Measurements from ENCODE around the gene NEU1.
"Not testable (repeated sequence)": the region's sequence is repeated elsewhere in the genome, so short reads cannot be mapped to it uniquely, and the experiment has no call there.

The NEU1 gene

GRCh38 chr6:31874084-31874670, 11.6 kb upstream of the NEU1 start:
- no peak for DNase-seq (ENCODE audit: low read depth)

DNA sequence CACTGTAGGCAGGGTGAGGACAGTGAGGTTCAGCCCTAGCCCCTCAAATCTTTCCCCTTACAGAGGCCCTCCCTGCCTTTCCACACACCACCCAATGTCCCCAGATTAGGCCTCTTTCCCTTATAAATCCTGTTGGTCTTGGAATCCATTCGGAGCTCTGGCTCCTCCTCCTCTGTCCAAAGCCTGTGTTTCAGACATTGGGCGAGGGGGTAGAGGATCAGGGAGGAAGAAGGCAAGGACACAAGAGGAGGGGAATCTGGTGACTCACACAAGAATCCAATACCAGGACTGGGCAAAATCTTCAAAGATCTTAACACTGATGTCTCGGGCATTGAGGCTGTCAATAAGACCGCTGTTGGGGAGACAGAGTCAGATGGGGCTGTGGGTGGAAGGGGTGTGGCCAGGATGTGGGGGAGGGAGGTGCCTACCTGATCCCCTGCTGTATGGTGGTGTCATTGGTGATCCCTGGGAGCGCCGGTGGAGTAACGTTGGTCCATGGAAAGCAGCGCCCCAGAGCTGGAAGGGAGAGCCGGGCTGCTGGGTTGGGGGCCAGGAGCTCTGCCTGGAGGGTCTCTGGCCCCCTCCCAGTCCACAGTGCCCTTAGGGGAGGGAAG, 8.5 kb upstream of the NEU1 start:
- DNase-seq (ENCODE audit: low read depth), result no peak

- DNase-seq (ENCODE audit: low read depth), result no peak
These were observed 7.8 kb upstream of the NEU1 start for GRCh38 chr6:31870385-31870921.

DNA sequence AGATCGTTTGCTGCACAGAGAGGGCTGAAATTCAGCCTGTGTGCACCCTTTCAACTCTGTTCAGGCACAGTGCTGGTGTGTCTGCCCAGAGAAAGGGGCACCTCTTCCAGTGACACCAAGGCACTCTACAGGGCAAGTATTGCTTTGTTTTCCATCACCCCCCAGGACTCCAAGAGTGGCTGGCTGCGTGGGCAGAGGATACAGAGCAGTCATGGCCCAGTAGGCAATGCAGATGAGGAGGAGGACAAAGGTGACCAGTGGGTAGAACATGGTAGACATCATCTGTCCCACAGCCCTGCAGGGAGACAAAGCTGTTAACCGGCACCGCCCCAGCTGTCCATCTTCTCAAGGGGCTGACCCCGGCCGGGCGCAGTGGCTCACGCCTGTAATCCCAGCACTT, 6.7 kb upstream of the NEU1 start:
- no peak for DNase-seq (ENCODE audit: low read depth)

- not testable (repeated sequence) for DNase-seq (ENCODE audit: low read depth)
These were observed 6.0 kb upstream of the NEU1 start for GRCh38 chr6:31868658-31868971.

GRCh38 chr6:31865205-31866118, 2.8 kb upstream of the NEU1 start:
- DNase-seq (ENCODE audit: low read depth), result no peak

- no peak for DNase-seq (ENCODE audit: low read depth)
These were observed 2.2 kb upstream of the NEU1 start for GRCh38 chr6:31864818-31865204.

DNA sequence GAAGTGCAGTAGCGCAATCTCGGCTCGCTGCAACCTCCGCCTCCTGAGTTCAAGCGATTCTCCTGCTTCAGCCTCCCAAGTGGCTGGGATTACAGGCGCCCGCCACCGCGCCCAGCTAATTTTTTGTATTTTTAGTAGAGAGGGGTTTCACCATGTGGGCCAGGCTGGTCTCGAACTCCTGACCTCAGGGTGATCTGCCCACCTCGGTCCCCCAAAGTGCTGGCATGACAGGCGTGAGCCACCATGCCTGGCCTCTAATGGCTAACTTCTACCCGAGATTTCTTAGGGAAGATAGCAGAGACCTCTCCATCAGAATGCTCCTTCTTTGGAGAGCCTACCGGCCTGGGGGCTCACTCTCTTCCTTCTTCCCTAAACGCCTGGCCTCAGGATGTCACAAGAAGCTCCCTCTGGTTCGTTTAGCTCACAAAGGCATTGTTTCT, 1.5 kb upstream of the NEU1 start:
- not testable (repeated sequence) for DNase-seq (ENCODE audit: low read depth)

GRCh38 chr6:31861919-31862343, 690 bp downstream of the NEU1 start:
- DNase-seq (ENCODE audit: low read depth), result no peak

GRCh38 chr6:31861150-31861549, 1.5 kb downstream of the NEU1 start:
- no peak for DNase-seq (ENCODE audit: low read depth)

- DNase-seq (ENCODE audit: low read depth), result no peak
These were observed 2.3 kb downstream of the NEU1 start for GRCh38 chr6:31860349-31860748.

DNA sequence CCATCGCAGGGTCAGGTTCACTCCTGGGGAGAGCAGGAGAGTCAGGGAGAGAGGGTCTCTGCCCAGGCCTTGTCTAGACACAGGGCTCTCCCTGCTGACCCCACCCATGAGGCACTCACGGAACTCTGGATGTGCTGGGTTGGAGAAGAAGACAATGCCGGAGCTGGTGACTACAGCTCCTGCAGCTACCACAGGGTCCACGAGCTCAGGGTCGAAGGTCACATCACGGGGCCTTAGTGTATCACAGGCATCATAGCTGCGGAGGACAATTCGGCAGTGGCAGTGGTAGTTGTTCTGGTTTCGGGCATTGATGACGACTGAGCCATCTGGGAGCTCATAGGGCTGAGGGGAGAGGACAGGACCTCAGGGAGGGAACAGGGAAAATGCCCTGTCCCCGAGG, 2.7 kb downstream of the NEU1 start:
- DNase-seq (ENCODE audit: low read depth), result no peak

- no peak for DNase-seq (ENCODE audit: low read depth)
These were observed 3.9 kb downstream of the NEU1 start for GRCh38 chr6:31858707-31859106.

DNA sequence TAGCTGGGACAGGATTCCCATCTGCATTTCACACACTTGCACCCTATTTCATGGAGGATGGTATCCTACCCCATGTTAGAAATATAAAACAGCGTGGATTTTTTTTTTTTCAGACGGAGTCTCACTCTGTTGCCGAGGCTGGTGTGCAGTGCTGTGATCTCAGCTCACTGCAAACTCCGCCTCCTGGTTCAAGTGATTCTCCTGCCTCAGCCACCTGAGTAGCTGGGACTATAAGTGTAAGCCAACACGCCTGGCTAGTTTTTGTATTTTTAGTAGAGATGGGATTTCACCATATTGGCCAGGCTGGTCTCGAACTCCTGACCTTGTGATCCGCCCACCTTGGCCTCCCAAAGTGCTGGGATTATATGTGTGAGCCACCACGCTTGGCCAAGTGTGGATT, 4.8 kb downstream of the NEU1 start:
- not testable (repeated sequence) for DNase-seq (ENCODE audit: low read depth)

GRCh38 chr6:31851980-31852718, 10.5 kb downstream of the NEU1 start:
- not testable (repeated sequence) for DNase-seq (ENCODE audit: low read depth)

GRCh38 chr6:31851485-31851832, 11.2 kb downstream of the NEU1 start:
- DNase-seq (ENCODE audit: low read depth), result no peak

GRCh38 chr6:31850765-31851484, 11.7 kb downstream of the NEU1 start:
- DNase-seq (ENCODE audit: low read depth), result no peak

DNA sequence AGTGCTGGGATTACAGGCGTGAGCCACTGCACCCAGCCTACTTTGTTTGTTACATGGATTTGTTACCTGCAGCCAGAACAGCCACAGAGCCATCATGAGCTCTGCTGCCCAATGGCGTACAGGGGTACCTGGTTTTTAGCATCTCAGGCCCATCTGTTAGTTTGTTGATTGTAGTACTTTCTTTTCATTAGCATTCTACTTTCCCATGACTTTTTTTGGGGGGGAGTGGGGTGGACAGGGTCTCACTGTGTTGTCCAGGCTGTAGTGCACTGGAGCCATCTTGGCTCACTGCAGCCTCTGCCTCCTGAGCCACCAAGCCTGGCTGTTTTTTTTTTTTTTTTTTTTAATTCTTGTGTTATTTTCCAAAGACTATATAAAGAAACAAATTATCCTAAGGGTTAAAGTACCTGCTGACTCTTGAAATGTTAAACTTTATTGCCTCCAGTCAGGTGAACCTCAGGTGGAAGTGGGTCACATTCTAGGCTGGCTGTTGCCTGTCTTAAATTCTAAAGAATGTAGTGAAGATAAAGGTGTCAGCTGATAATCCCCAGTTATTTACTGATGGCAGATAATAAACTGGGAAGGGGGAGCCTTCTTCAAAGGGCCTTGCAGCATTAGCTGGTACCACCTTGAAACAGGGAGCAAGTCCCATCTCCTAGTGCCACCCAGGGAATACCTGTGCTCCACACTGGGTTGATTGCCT, 15.2 kb downstream of the NEU1 start:
- DNase-seq (ENCODE audit: low read depth), result no peak

DNA sequence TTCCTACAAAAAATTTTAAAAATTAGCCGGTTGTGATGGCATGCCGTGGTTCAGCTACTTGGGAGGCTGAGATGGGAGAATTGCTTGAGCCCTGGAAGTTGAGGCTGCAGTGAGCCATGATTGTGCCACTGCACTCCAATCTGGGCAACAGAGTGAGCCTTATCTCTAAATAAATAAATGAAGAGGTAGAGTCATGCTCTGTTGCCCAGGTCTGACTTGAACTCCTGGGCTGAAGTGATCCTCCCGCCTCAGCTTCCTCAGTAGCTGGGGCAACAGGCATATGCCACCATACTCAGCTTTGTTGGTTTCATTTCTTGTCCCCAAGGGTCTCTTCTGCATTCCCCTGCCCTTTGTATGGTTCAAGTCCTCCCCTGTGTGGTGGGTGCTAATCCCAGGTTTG, 18.1 kb downstream of the NEU1 start:
- no peak for DNase-seq (ENCODE audit: low read depth)

DNA sequence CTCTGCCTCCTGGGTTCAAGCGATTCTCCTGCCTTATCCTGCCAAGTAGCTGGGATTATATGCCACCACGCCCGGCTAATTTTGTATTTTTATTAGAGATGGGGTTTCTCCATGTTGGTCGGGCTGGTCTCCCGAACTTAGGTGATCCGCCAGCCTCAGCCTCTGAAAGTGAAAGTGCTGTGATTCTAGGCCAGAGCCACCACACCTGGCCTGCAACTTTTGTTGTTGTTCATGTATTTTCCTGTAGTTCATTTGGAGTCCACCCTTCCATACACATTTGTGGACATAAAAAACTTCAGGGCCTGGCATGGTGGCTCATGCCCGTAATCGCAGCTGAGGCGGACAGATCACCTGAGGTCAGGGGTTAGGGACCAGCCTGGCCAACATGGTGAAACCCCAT, 20.6 kb downstream of the NEU1 start:
- no peak for DNase-seq (ENCODE audit: low read depth)

DNA sequence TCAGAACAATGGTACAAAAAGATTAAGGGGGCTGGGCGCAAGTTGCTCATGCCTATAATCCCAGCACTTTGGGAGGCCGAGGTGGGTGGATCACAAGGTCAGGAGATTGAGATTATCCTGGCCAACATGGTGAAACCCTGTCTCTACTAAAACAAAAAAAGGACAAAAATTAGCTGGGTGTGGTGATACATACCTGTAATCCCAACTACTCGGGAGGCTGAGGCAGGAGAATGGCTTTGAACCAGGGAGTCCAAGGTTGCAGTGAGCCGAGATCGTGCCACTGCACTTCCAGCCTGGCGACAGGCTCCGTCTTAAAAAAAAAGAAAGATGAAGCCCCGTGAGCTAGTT, 22.9 kb downstream of the NEU1 start:
- not testable (repeated sequence) for DNase-seq (ENCODE audit: low read depth)
